ENCODE measurements around the gene GSK3B.
"Not testable (repeated sequence)": the region's sequence is repeated elsewhere in the genome, so short reads cannot be mapped to it uniquely, and the experiment has no call there.

The GSK3B gene

DNA sequence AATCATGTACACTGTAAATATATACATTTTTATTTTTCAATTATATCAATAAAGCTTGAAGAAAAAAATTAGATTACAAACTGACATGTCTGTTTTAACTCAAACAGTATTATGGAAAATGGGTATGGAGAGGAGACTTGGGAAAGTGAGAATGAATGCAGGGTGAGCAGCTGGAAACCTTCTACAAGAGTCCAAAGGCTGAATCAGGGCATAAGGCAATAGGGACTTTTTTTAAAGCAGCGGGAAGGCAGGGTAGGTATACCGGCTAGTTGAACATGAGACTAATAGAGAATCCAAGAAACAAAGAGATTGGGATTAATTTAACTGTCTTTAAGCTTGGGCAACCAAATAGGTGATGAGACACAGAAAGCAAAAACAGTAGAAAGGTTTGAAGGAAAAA, 167.1 kb downstream of the GSK3B start:
- DNase-seq: no peak

GRCh38 chr3:119924111-119925094, 169.8 kb downstream of the GSK3B start:
- no peak for DNase-seq

- no peak for DNase-seq
Observed at GRCh38 chr3:119918992-119919933, 175.0 kb downstream of the GSK3B start.

DNA sequence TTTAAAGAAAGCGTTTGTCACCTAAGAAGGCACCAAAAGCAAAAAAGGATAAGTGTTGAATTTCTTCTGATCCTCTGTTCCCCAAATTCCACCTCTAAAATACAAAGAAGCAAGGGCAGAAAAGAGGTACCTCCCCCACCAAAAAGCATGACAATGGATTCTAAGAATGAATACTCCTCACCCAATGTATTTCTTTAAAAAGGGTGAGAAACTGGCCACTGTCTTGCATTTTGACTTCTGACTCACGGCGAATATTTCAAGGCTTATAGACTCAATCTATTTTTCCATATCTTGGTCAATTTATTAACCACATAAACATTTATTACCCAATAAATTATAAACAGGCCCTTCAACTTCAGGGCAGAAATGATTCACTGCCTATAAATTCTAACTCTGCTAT, 181.2 kb downstream of the GSK3B start:
- DNase-seq: no peak

GRCh38 chr3:119912220-119912619, 182.0 kb downstream of the GSK3B start:
- DNase-seq: no peak

GRCh38 chr3:119911748-119912147, 182.5 kb downstream of the GSK3B start:
- no peak for DNase-seq

DNA sequence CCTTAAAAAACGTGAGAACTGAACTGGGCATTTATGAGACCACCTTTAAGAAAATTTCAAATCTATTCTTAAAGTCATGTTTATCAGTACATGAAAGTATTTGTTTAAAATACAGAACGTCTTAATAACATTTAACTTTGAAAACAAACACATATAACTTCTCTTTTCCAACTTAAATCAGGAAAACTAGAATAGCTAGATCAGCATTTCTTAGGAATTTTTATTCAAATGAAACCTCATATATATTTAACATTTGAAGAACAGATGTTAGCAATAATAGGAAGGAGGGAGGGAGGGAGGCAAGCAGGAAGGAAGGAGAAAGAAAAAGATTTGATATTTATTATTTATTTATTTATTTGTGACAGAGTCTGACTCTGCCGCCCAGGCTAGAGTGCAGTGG, 192.2 kb downstream of the GSK3B start:
- DNase-seq: no peak

DNA sequence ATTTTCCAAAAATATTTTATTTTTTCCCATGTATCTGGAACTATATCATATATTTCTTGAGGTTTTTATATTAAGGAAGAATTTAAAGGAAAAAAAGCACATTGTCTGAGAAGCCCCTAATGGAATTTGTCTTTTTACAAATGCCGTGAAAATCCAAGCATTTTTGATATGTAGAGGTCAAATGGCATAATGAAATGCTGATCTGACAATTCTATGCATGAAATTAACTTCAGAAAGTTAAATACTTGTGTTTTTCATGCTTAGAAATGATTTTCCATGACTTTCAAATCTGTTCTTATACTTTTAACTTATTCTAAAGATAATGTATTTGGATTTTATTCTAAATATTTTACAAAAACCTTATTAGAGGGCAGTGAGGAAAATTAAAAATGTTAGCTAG, 193.1 kb downstream of the GSK3B start:
- no peak for DNase-seq

DNA sequence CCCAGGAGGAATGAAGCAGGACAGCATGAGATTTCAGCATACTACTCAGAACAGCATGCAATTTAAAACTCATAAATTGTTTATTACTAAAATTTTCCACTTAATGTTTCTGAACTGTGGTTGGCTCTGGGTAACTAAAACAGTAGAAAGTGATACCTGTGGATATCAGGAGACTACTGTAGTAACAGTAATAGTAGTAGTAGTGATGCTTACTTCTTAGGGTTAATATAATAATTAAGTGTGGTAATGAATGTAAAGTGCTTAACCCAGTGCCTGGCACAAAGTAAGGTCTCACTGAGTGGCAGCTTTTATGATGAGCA, 195.1 kb downstream of the GSK3B start:
- DNase-seq: no peak

DNA sequence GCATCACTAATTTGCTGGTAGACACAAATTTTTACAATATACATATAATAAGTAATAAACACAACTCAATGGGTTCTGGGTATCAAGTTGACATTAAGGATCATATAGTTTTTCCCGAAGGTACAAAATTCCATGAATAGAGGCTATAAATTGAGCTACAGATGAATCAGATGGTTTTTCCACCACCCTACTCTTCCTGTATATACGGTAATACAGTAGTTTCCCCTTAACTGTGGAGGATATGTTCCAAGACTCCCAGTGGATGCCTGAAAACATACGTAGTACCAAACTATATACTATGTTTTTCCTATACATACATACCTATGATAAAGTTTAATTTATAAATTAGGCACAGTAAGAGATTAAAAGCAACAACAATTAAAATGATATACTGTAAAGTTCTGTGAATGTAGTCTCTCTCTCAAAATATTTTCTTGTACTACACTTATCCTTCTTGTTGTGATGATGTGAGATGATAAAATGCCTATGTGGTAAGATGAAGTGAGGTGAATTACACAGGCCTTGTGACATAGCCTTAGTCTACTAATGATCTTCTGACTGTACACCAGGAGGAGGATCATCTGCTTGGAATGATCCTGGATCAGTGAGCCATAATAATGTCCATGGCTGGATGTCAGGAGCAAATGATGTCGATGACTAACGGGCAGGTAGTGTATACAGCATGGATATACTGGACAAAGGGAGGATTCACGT, 195.6 kb downstream of the GSK3B start:
- no peak for DNase-seq

DNA sequence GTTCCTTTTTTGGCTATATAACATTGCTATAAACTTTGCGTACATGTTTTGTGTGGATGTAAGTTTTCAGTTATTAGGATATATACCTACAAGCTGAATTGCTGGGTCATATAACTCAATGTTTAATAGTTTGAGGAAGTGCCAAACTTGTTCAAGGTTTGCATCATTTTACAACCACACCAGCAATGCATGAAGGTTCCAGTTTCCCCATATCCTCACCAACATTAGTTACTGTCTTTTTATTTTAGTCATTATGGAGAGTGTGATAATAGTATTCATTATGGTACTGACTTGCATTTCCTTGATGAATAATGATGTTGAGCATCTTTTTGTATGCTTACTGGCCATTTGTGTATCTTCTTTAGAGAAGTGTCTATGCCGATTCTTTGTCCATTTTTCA, 200.1 kb downstream of the GSK3B start:
- no peak for DNase-seq

GRCh38 chr3:119893769-119894168, 200.5 kb downstream of the GSK3B start:
- no peak for DNase-seq

GRCh38 chr3:119891944-119892721, 202.1 kb downstream of the GSK3B start:
- no peak for DNase-seq

DNA sequence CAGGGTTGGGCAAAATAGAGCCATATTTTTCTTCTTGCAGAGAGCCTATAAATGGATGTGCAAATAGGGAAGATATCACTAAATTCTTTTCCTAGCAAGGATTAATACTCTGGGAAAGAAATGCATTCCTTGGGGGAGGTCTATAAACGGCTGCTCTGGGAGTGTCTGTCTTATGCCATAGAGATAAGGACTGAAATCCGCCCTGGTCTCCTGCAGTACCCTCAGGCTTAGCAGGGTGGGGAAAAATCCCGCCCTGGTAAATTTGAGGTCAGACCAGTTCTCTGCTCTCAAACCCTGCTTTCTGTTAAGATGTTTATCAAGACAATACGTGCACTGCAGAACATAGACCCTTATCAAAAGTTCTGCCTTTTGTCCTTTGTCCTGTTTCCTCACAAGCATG, 205.6 kb downstream of the GSK3B start:
- not testable (repeated sequence) for DNase-seq

DNA sequence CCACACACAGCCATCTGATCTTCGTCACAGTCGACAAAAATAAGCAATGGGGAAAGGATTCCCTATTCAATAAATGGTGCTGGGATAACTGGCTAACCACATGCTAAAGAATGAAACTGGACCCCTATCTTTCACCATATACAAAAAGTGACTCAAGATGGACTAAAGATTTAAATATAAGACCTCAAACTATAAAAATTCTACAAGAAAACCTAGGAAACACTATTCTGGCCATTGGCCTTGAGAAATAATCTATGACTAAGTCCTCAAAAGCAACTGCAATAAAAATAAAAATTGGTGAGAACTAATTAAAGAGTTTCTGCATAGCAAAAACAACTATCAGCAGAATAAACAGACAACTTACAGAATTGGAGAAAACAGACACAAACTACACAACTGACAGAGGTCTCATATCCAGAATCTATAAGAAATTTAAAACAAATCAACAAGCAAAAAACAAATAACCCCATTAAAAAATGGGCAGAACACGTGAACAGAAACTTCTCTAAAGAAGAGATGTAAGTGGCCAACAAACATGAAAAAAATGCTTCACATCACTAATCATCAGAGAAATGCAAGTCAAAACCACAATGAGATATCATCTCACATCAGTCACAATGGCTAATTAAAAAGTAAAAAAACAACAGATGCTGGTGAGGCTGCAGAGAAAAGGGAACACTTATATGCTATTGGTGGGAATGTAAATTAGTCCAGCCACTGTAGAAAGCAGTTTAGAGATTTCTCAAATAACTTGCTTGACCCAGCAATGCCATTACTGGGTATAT, 208.3 kb downstream of the GSK3B start:
- DNase-seq: no peak

- DNase-seq: no peak
Observed at GRCh38 chr3:119884161-119884557, 210.1 kb downstream of the GSK3B start.

GRCh38 chr3:119883461-119884160, 210.6 kb downstream of the GSK3B start:
- no peak for DNase-seq

- no peak for DNase-seq
Observed at GRCh38 chr3:119880966-119881365, 213.3 kb downstream of the GSK3B start.

- no peak for DNase-seq
Observed at GRCh38 chr3:119873646-119874045, 220.6 kb downstream of the GSK3B start.

DNA sequence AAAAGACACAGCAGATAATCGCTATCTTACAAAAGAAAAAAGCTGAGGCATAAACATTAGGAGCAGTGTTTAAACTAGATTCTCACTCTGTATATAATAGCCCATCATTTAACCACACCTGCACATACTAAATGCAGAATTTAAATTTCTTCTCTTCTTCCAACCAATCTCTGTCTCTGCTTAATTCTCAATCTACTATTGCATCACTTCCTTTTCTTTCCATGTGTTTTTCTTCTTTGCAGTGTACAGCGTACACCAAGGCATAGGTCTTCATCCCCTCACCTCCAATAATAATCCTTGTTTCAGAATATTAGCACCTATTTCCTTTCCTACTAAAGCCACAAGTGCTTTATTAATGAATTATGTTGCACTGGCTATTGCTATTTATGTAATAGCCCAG, 221.5 kb downstream of the GSK3B start:
- no peak for DNase-seq

GRCh38 chr3:119871571-119871970, 222.7 kb downstream of the GSK3B start:
- no peak for DNase-seq

Measured in GOT3 (cell line).